ENCODE data around the gene OR13G1. TPM values are rescaled to one million over a fixed set of nuclear protein-coding genes. Genes with fewer than 3 reads are reported as not detected.

OR13G1 gene
- total RNA-seq, 4 donors from 2014 or later: not detected

DNA sequence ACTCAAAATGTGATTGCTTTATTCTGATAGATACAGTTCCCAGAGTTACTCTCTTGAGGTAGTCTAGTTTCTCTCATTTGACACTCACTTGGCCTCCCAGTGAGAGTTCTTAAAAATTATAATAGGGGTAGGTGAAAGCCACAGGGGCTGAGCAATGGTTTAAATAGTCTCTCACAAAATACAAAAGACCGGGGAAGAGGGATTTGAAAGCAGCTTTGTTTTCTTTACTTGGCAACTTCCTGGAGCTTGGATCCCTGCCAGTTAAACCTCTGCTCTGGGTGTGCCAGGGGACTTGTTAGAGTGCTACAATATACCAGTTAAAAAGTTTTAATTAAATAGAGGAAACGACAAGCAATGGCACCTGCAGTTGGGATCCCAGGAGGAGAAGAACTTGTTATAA lies 31.7 kb downstream of the OR13G1 start:
- no peaks in the 10 kb centered on the region for H3K36me3 ChIP-seq
- no peaks in the 10 kb centered on the region for H3K27me3 ChIP-seq
- no peak for DNase-seq
- no peaks in the 10 kb centered on the region for H3K4me1 ChIP-seq
- intact Hi-C loops (cut with DNase I): no loop called here
- peaks cover 0 to 4% (median 0%) of the 10 kb centered on the region in 3 donors for H3K9me3 ChIP-seq
- 0 to 3% methylated on average over 2 of the region's 2 CpGs for WGBS, 2 donors
- H3K27ac ChIP-seq: no peak overlapping the region
- no peak overlapping the region for H3K4me3 ChIP-seq
- TF ChIP-seq, protein P1, sequence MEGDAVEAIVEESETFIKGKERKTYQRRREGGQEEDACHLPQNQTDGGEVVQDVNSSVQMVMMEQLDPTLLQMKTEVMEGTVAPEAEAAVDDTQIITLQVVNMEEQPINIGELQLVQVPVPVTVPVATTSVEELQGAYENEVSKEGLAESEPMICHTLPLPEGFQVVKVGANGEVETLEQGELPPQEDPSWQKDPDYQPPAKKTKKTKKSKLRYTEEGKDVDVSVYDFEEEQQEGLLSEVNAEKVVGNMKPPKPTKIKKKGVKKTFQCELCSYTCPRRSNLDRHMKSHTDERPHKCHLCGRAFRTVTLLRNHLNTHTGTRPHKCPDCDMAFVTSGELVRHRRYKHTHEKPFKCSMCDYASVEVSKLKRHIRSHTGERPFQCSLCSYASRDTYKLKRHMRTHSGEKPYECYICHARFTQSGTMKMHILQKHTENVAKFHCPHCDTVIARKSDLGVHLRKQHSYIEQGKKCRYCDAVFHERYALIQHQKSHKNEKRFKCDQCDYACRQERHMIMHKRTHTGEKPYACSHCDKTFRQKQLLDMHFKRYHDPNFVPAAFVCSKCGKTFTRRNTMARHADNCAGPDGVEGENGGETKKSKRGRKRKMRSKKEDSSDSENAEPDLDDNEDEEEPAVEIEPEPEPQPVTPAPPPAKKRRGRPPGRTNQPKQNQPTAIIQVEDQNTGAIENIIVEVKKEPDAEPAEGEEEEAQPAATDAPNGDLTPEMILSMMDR (IDR thresholded peaks at IDR 0.05): no peak
- TF ChIP-seq POLR2A (IDR thresholded peaks at IDR 0.05): no peak

DNA sequence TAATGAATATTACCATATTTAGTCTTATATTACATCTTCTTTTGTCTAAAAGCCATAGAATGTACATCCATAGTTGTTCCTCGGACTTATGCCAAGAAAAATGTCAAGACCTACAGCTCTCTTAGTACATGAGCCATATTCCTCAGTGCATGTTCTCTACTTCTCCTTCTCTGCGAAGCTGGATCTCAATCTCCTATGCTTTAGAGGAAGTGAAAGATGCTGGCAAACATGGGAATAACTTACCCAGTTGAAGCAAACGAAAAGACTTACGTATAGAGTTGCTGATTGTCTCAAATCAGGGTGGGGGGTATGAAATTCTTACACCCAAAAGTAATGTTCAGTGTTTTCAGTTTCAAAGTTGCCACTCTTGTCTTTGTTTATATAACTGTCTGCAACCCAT lies 32.7 kb downstream of the OR13G1 start:
- Histone ChIP-seq H3K4me3 (no peak overlapping the region), H3K27me3 (no peaks in the 10 kb centered on the region), H3K9me3 (peaks cover 0 to 4% (median 0%) of the 10 kb centered on the region in 3 donors), H3K36me3 (no peaks in the 10 kb centered on the region), H3K4me1 (no peaks in the 10 kb centered on the region), H3K27ac (no peak overlapping the region)
- TF ChIP-seq, protein P1 (IDR thresholded peaks at IDR 0.05): no peak
- no peak for TF ChIP-seq POLR2A (IDR thresholded peaks at IDR 0.05)
- no peak for DNase-seq
- WGBS, 2 donors: 70 to 76% methylated on average over 4 of the region's 4 CpGs
- intact Hi-C loops (cut with DNase I): no loop called here

DNA sequence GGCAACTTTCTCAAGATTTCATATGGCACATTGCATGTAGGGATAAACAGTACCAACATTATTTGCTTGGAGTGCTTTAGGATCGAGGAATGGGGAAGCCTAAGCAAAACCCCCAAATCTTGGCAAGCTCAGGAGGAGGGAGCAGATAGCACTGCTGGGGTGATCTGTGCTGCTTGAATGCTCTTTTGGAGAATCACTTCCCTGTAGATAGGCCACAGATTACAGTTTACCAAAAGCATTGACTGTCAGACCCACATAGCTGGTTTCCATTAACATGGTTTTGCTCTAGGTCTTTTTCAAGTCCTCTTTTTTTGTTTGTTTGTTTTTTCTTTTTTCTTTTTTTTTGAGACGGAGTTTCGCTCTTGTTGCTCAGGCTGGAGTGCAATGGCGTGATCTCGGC lies 36.8 kb downstream of the OR13G1 start:
- Histone ChIP-seq H3K27me3 (no peaks in the 10 kb centered on the region), H3K4me1 (peaks cover 0 to 7% (median 0%) of the 10 kb centered on the region in 3 donors), H3K4me3 (no peak overlapping the region), H3K27ac (no peak overlapping the region), H3K9me3 (peaks cover 0 to 10% (median 4%) of the 10 kb centered on the region in 3 donors), H3K36me3 (no peaks in the 10 kb centered on the region)
- TF ChIP-seq, protein P1 (IDR thresholded peaks at IDR 0.05): no peak
- TF ChIP-seq POLR2A (IDR thresholded peaks at IDR 0.05): no peak
- no peak for DNase-seq
- WGBS, 2 donors: 34% methylated on average over 3 of the region's 5 CpGs; no CpG with 5 or more reads in 1 of the 2 donors
- intact Hi-C loops (cut with DNase I): no loop called here

DNA sequence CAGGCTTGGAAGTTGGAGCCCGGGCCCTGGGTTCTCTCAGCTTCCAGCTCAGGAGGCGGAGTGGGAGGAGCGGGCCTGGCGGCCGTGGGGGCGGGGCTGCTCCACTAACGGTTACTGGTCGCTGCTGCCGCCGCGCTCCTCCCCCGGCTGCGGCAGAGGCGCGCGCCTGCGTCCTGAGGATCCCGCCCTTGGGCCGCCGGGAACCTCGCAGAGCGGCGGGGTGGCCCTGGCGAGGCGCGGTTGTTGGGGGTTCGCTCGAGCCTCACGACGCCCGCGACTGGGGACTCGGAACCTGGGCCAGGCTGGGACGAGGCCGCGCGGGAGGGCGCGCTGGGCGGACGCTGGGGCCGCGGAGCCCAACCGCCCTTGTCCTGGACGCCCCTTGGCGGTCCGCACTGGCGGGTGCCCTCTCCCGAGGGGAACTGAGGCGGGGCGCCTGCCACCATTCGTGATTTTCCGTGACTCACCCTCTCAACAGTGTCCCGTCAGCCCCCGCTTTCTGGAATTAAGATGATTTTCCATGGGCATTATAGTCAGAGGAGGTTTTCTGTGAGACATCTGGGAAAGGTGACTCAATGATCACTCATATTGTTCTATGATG lies 40.1 kb downstream of the OR13G1 start:
- WGBS, 2 donors: 40 to 63% methylated on average over 7 to 12 of the region's 55 CpGs
- peak in 1 of 4 donors; percentile 36 for TF ChIP-seq POLR2A (IDR thresholded peaks at IDR 0.05)
- TF ChIP-seq, protein P1 (IDR thresholded peaks at IDR 0.05): no peak
- Histone ChIP-seq H3K27me3 (no peaks in the 10 kb centered on the region), H3K4me3 (peak overlapping the region in 2 of 4 donors; percentile 42 to 64), H3K36me3 (no peaks in the 10 kb centered on the region), H3K27ac (peak overlapping the region in 2 of 4 donors; percentile 74 to 80), H3K9me3 (peaks cover 0 to 17% (median 4%) of the 10 kb centered on the region in 3 donors), H3K4me1 (peaks cover 0 to 7% (median 0%) of the 10 kb centered on the region in 3 donors)
- intact Hi-C loops (cut with DNase I): no loop called here
- DNase-seq: no peak

DNA sequence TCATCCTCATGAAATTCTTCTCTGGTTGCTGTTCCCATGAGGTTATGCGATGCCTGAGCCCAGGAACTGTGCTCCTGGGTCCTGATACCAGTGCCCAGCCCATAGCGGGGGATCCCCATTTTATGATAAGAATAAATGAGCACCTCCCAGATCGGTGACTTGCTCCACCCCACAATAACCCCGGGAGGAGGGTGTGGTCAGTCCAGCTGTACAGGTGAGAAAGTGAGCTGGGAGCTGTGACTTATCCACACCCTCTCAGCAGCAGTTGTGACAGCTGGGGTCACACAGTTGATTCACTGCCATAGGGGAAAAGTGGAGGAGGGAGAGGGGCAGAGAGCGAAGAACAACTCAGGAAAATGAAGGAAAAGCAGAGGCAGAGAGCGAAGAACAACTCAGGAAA lies 40.8 kb downstream of the OR13G1 start:
- 57 to 83% methylated on average over 6 of the region's 6 CpGs for WGBS, 2 donors
- peaks cover 0 to 17% (median 4%) of the 10 kb centered on the region in 3 donors for H3K9me3 ChIP-seq
- no peaks in the 10 kb centered on the region for H3K36me3 ChIP-seq
- peak overlapping the region in 1 of 4 donors; percentile 64 for H3K4me3 ChIP-seq
- DNase-seq: no peak
- intact Hi-C loops (cut with DNase I): no loop called here
- no peak overlapping the region for H3K27ac ChIP-seq
- H3K27me3 ChIP-seq: no peaks in the 10 kb centered on the region
- TF ChIP-seq, protein P1 (IDR thresholded peaks at IDR 0.05): no peak
- H3K4me1 ChIP-seq: peaks cover 0 to 7% (median 0%) of the 10 kb centered on the region in 3 donors

All from esophagus squamous epithelium (tissue), 5 donors.